Kidney (tissue), 14 donors: ENCODE measurements around the gene NSG2. TPM values are rescaled to one million over a fixed set of nuclear protein-coding genes. Genes with fewer than 3 reads are reported as not detected.
"Not testable (repeated sequence)": the region's sequence is repeated elsewhere in the genome, so short reads cannot be mapped to it uniquely, and the experiment has no call there.

Experiments
- DNase-seq, 5 donors: peaks; one replicate each; pipeline ENCODE4 v3.0.0-alpha.2; 2013 to 2020
- FAIRE-seq: peaks from 2 replicates; lab custom pipeline; 2012; peaks lifted over from hg19 to GRCh38; lab: Jason Lieb, UNC
- H3K27ac ChIP-seq, 2 donors: one replicate each; pipeline ENCODE4 v1.7.0; 2013; ENCODE audit warnings: low read depth in 2 of 2, low read length in 2 of 2, inconsistent platforms in 1 of 2
- H3K27me3 ChIP-seq: one replicate; pipeline ENCODE4 v1.7.1; 2013; ENCODE audit warnings: low read length, inconsistent platforms; ENCODE audit not compliant: control insufficient read depth, insufficient read depth
- H3K36me3 ChIP-seq, 3 donors: one replicate each; pipeline versions ENCODE4 v1.7.0 to v1.7.1; 2013; ENCODE audit warnings: low read length in 3 of 3, control low read depth in 1 of 3, inconsistent platforms in 1 of 3; ENCODE audit not compliant: insufficient read depth in 3 of 3, control insufficient read depth in 2 of 3
- H3K4me1 ChIP-seq, 3 donors: one replicate each; pipeline versions ENCODE4 v1.7.0 to v1.7.1; 2013; ENCODE audit warnings: low read length in 3 of 3, inconsistent platforms in 1 of 3, low read depth in 1 of 3; ENCODE audit not compliant: control insufficient read depth in 2 of 3, insufficient read depth in 2 of 3
- H3K4me3 ChIP-seq, 3 donors: one replicate each; pipeline versions ENCODE4 v1.7.0 to v1.8.1; 2013; ENCODE audit warnings: low read length in 3 of 3, control low read depth in 1 of 3, inconsistent platforms in 1 of 3
- H3K9ac ChIP-seq, 3 donors: one replicate each; pipeline versions ENCODE4 v1.7.0 to v1.7.1; 2013; ENCODE audit warnings: low read length in 3 of 3, control low read depth in 1 of 3, inconsistent platforms in 1 of 3
- H3K9me3 ChIP-seq, 3 donors: one replicate each; pipeline versions ENCODE4 v1.7.0 to v1.7.1; 2013; ENCODE audit warnings: low read length in 3 of 3, control low read depth in 1 of 3, inconsistent platforms in 1 of 3; ENCODE audit not compliant: control insufficient read depth in 2 of 3, insufficient read depth in 1 of 3
- CTCF ChIP-seq: IDR thresholded peaks from 3 replicates; pipeline ENCODE4 v1.5.1; 2012; ENCODE audit warnings: mild to moderate bottlenecking, moderate library complexity, borderline replicate concordance; ENCODE audit not compliant: insufficient read depth; ENCODE audit errors: extremely low read depth
- intact Hi-C: fragments of 100-400 bp; cut with DNase I; formaldehyde crosslinking; loops from one replicate; pipeline ENCODE4 v1.11.1; 2022
- polyA plus RNA-seq: library from polyadenylated mRNA; stranded (reverse); fragments of 350-450 nt; fragmentation: Illumina TruSeq; extraction: RNeasy Lipid Tissue Mini Kit (QIAGEN cat#74804); gene quantifications from one replicate; pipeline ENCODE4 v1.2.3, GENCODE V29; 2014; ENCODE audit warnings: low read depth, low replicate concordance; ENCODE audit not compliant: insufficient read depth
- total RNA-seq: library from RNA; stranded (reverse); fragmentation: NEBNext Ultra II Directional; extraction: Animal tissue kit (Norgen Biotek cat#: 25700); gene quantifications from one replicate; pipeline ENCODE4 v1.2.1, GENCODE V29; 2021
- donor health status: control.
- donor health status: control.
- donor health status: control.
- donor health status: control.
- donor health status: control.
- donor health status: DM: yes; HTN: yes; CAD: no.
- donor health status: Normal renal cell carcinoma (clear cell type).

Gene NSG2
- total and polyA plus RNA-seq, 2 donors from 2014 or later: 0.41 TPM; not detected in 1

GRCh38 chr5:174011441-174011840 lies 34.1 kb upstream of the NSG2 start:
- intact Hi-C loops: no loop called here
- no peaks in the 10 kb centered on the region for H3K4me1 ChIP-seq
- H3K27me3 ChIP-seq: no peaks in the 10 kb centered on the region
- no peak overlapping the region for H3K4me3 ChIP-seq
- DNase-seq (no peak), FAIRE-seq (no peak)
- no peak for TF ChIP-seq CTCF
- no peaks in the 10 kb centered on the region for H3K9me3 ChIP-seq
- no peak overlapping the region for H3K9ac ChIP-seq
- no peaks in the 10 kb centered on the region for H3K36me3 ChIP-seq
- no peak overlapping the region for H3K27ac ChIP-seq

GRCh38 chr5:174020069-174020927 lies 25.2 kb upstream of the NSG2 start:
- TF ChIP-seq CTCF: peak; percentile 27
- H3K27me3 ChIP-seq, H3K9ac ChIP-seq, H3K4me1 ChIP-seq, FAIRE-seq, H3K4me3 ChIP-seq, H3K9me3 ChIP-seq, H3K27ac ChIP-seq, intact Hi-C loops, H3K36me3 ChIP-seq: not testable (repeated sequence)
- DNase-seq: peak in 2 of 5 donors; percentile 2 to 5

GRCh38 chr5:174020928-174021304 lies 24.6 kb upstream of the NSG2 start:
- intact Hi-C loops: no loop called here
- no peaks in the 10 kb centered on the region for H3K9me3 ChIP-seq
- no peak for FAIRE-seq
- H3K27ac ChIP-seq: no peak overlapping the region
- no peak overlapping the region for H3K9ac ChIP-seq
- no peaks in the 10 kb centered on the region for H3K36me3 ChIP-seq
- H3K27me3 ChIP-seq: no peaks in the 10 kb centered on the region
- no peak overlapping the region for H3K4me3 ChIP-seq
- H3K4me1 ChIP-seq: no peaks in the 10 kb centered on the region
- DNase-seq: no peak
- no peak for TF ChIP-seq CTCF
